HCT116 (cell line): ENCODE results near the gene IGF2R.

Experiments used
- CBX3 ChIP-seq: IDR thresholded peaks from 2 replicates; pipeline ENCODE4 v1.6.1; 2012; ENCODE audit warnings: low read depth
- EGR1 ChIP-seq: IDR thresholded peaks from 2 replicates; pipeline ENCODE4 v1.6.1; 2012; ENCODE audit warnings: low read depth
- EZH2 ChIP-seq: fragments of 200-600 bp; sonication (generic); IDR thresholded peaks from 2 replicates; pipeline ENCODE4 v1.6.1; 2017; ENCODE audit warnings: antibody characterized with exemption, mixed run types
- EZH2phosphoT487 ChIP-seq: fragments of 200-600 bp; IDR thresholded peaks from 2 replicates; pipeline ENCODE4 v1.6.1; 2018; ENCODE audit warnings: antibody characterized with exemption, borderline replicate concordance
- POLR2A ChIP-seq: IDR thresholded peaks from 2 replicates; pipeline ENCODE4 v1.7.0; 2011; ENCODE audit warnings: borderline replicate concordance; ENCODE audit not compliant: insufficient read depth, insufficient read length; ENCODE audit errors: extremely low read depth
- POLR2AphosphoS5 ChIP-seq: IDR thresholded peaks from 2 replicates; pipeline ENCODE4 v1.6.1; 2011; ENCODE audit warnings: mild to moderate bottlenecking, low read depth, low read length, moderate library complexity
- RAD21 ChIP-seq: IDR thresholded peaks from 2 replicates; pipeline ENCODE4 v1.6.1; 2012; ENCODE audit warnings: low read depth, mild to moderate bottlenecking
- TF ChIP-seq, protein P1 (sequence below): IDR thresholded peaks from 2 replicates; pipeline ENCODE4 v1.6.1; 2011; ENCODE audit warnings: mild to moderate bottlenecking, low read length, moderate library complexity; ENCODE audit not compliant: insufficient replicate concordance; ENCODE audit errors: extremely low read depth
- TF ChIP-seq, protein P2 (sequence below): IDR thresholded peaks from 2 replicates; pipeline ENCODE4 v1.6.1; 2012; ENCODE audit warnings: low read depth
- TF ChIP-seq, protein P3 (sequence below), 3 experiments: fragments of 200-600 bp in 1 of 3; sonication (generic) in 1 of 3; IDR thresholded peaks in 2 of 3; conservative IDR thresholded peaks in 1 of 3; 2 replicates each; pipeline ENCODE4 v1.5.1; 2012 to 2017; ENCODE audit warnings: low read depth in 2 of 3, low read length in 2 of 3, antibody characterized with exemption in 1 of 3, borderline replicate concordance in 1 of 3, control low read depth in 1 of 3, mild to moderate bottlenecking in 1 of 3, mixed read lengths in 1 of 3, mixed run types in 1 of 3, moderate library complexity in 1 of 3; ENCODE audit not compliant: insufficient read depth in 1 of 3

DNA sequence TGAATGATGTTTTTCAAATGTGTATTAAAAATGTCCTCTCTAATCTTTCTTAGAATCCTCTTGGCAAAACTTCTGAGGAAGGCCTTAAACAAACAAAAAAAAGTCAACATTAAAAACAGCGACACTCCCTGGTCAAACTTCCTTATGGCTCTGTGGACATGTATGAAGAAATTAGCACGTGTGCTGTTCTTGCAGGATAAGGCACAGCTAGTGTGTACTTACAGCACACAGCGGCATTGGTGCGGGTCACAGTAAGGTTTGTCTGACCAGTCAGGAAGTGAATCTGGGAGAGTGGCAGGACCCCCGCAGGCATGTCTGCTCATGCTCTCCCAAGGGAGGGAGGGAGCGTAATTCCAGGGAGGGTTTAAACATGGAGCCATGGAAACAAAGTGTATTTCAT, 191.6 kb downstream of the IGF2R start:
- TF ChIP-seq CBX3 (no peak), POLR2AphosphoS5 (no peak), EZH2phosphoT487 (no peak), EGR1 (no peak), POLR2A (no peak), EZH2 (no peak), RAD21 (no peak)
- TF ChIP-seq, protein P1, sequence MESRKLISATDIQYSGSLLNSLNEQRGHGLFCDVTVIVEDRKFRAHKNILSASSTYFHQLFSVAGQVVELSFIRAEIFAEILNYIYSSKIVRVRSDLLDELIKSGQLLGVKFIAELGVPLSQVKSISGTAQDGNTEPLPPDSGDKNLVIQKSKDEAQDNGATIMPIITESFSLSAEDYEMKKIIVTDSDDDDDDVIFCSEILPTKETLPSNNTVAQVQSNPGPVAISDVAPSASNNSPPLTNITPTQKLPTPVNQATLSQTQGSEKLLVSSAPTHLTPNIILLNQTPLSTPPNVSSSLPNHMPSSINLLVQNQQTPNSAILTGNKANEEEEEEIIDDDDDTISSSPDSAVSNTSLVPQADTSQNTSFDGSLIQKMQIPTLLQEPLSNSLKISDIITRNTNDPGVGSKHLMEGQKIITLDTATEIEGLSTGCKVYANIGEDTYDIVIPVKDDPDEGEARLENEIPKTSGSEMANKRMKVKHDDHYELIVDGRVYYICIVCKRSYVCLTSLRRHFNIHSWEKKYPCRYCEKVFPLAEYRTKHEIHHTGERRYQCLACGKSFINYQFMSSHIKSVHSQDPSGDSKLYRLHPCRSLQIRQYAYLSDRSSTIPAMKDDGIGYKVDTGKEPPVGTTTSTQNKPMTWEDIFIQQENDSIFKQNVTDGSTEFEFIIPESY = no peak
- TF ChIP-seq, protein P2, sequence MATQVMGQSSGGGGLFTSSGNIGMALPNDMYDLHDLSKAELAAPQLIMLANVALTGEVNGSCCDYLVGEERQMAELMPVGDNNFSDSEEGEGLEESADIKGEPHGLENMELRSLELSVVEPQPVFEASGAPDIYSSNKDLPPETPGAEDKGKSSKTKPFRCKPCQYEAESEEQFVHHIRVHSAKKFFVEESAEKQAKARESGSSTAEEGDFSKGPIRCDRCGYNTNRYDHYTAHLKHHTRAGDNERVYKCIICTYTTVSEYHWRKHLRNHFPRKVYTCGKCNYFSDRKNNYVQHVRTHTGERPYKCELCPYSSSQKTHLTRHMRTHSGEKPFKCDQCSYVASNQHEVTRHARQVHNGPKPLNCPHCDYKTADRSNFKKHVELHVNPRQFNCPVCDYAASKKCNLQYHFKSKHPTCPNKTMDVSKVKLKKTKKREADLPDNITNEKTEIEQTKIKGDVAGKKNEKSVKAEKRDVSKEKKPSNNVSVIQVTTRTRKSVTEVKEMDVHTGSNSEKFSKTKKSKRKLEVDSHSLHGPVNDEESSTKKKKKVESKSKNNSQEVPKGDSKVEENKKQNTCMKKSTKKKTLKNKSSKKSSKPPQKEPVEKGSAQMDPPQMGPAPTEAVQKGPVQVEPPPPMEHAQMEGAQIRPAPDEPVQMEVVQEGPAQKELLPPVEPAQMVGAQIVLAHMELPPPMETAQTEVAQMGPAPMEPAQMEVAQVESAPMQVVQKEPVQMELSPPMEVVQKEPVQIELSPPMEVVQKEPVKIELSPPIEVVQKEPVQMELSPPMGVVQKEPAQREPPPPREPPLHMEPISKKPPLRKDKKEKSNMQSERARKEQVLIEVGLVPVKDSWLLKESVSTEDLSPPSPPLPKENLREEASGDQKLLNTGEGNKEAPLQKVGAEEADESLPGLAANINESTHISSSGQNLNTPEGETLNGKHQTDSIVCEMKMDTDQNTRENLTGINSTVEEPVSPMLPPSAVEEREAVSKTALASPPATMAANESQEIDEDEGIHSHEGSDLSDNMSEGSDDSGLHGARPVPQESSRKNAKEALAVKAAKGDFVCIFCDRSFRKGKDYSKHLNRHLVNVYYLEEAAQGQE = no peak
- TF ChIP-seq, protein P3, sequence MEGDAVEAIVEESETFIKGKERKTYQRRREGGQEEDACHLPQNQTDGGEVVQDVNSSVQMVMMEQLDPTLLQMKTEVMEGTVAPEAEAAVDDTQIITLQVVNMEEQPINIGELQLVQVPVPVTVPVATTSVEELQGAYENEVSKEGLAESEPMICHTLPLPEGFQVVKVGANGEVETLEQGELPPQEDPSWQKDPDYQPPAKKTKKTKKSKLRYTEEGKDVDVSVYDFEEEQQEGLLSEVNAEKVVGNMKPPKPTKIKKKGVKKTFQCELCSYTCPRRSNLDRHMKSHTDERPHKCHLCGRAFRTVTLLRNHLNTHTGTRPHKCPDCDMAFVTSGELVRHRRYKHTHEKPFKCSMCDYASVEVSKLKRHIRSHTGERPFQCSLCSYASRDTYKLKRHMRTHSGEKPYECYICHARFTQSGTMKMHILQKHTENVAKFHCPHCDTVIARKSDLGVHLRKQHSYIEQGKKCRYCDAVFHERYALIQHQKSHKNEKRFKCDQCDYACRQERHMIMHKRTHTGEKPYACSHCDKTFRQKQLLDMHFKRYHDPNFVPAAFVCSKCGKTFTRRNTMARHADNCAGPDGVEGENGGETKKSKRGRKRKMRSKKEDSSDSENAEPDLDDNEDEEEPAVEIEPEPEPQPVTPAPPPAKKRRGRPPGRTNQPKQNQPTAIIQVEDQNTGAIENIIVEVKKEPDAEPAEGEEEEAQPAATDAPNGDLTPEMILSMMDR (IDR thresholded peaks at IDR 0.05 in 2 of 3, conservative IDR thresholded peaks at IDR 0.05 in 1 of 3; ENCODE audit: borderline replicate concordance in 1 of 3, insufficient read depth in 1 of 3, low read depth in 2 of 3, low read length in 2 of 3) = peak in 2 of 3 experiments; percentile 16 to 17; a peak in 2 of 6 replicates
